ENCODE data around the gene FALEC.

DNA sequence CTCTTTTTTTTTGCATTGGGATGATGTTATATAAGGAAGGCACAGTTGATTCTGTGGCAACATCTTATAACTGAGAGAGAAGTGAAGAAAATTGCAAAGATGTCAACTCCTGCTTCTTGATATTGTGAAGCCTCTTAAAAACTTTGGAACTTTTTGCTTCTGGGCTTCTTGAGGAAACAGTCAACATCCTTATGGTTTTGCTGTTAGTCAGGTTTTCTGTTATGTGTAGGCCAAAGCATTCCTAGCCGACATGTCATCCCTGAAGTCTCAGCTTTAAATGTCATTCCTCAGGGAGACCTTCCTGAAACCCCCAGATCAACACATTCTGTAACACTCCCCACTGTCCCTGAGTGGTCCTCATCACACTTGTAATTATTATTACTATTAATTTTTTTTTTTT lies 12.6 kb downstream of the FALEC start:
- no peak for TF ChIP-seq POLR2A (IDR thresholded peaks at IDR 0.05)
- TF ChIP-seq, protein P1, sequence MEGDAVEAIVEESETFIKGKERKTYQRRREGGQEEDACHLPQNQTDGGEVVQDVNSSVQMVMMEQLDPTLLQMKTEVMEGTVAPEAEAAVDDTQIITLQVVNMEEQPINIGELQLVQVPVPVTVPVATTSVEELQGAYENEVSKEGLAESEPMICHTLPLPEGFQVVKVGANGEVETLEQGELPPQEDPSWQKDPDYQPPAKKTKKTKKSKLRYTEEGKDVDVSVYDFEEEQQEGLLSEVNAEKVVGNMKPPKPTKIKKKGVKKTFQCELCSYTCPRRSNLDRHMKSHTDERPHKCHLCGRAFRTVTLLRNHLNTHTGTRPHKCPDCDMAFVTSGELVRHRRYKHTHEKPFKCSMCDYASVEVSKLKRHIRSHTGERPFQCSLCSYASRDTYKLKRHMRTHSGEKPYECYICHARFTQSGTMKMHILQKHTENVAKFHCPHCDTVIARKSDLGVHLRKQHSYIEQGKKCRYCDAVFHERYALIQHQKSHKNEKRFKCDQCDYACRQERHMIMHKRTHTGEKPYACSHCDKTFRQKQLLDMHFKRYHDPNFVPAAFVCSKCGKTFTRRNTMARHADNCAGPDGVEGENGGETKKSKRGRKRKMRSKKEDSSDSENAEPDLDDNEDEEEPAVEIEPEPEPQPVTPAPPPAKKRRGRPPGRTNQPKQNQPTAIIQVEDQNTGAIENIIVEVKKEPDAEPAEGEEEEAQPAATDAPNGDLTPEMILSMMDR (IDR thresholded peaks at IDR 0.05), result no peak

Measured in right lobe of liver (tissue), 4 donors.